ENCODE data around the gene MT2A.

The MT2A gene

DNA sequence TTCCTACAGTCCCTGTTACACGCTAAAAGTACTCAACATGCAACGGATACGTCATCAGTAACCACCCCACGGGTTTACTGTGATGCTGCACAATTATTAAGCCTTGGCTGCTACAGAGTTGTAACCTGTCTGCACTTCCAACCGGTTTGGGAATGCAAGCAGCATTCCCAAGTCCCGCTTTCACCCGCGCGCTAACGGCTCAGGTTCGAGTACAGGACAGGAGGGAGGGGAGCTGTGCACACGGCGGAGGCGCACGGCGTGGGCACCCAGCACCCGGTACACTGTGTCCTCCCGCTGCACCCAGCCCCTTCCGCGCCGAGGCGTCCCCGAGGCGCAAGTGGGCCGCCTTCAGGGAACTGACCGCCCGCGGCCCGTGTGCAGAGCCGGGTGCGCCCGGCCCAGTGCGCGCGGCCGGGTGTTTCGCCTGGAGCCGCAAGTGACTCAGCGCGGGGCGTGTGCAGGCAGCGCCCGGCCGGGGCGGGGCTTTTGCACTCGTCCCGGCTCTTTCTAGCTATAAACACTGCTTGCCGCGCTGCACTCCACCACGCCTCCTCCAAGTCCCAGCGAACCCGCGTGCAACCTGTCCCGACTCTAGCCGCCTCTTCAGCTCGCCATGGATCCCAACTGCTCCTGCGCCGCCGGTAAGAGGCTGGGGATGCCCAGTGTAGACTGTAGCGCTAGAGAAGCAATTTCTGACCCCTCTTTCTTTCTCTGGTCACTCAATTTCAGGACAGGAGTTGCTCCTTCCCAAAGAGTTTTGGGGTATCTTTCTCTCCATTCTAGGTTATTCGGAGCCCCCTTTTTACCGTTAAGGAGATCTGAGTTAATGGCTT, at the start of gene MT2A:
MT2A (plus strand) TSS at position 542 of the 833 bp plus-strand sequence; CDS start at position 614, 72 bp downstream.
- DNase-seq (ENCODE audit: low read depth in 2 of 2) = peak; percentile 98
- H3K4me3 ChIP-seq (replicated peaks in 1 of 2; ENCODE audit: low read depth in 2 of 2, low read length in 2 of 2) = peak within 1 kb of the TSS; percentile 62 to 64
- TF ChIP-seq, protein P1, sequence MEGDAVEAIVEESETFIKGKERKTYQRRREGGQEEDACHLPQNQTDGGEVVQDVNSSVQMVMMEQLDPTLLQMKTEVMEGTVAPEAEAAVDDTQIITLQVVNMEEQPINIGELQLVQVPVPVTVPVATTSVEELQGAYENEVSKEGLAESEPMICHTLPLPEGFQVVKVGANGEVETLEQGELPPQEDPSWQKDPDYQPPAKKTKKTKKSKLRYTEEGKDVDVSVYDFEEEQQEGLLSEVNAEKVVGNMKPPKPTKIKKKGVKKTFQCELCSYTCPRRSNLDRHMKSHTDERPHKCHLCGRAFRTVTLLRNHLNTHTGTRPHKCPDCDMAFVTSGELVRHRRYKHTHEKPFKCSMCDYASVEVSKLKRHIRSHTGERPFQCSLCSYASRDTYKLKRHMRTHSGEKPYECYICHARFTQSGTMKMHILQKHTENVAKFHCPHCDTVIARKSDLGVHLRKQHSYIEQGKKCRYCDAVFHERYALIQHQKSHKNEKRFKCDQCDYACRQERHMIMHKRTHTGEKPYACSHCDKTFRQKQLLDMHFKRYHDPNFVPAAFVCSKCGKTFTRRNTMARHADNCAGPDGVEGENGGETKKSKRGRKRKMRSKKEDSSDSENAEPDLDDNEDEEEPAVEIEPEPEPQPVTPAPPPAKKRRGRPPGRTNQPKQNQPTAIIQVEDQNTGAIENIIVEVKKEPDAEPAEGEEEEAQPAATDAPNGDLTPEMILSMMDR (IDR thresholded peaks at IDR 0.05; ENCODE audit: low read depth, low read length) = no peak

DNA sequence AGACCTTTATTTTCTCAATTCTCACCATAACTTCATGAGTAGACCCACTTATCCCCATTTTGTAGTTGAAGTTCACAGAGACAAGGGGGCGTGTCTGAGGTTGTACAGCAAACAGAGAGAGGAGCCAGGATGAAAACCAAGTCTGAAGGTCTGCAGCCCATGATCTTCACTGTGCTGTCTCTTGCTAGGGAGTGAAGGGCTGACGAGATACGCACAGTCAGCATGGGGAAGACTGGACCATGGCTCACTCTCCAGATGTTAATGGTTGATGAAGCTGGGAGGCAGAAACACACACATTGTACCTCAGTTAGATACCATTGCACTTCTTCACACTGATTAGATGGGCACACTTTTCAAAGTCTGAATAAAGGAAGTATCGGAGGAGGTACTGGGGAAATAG, 49.3 kb upstream of the MT2A start:
- DNase-seq (ENCODE audit: low read depth in 2 of 2) = no peak
- TF ChIP-seq, protein P1 (IDR thresholded peaks at IDR 0.05; ENCODE audit: low read depth, low read length) = no peak
- H3K4me3 ChIP-seq (replicated peaks in 1 of 2; ENCODE audit: low read depth in 2 of 2, low read length in 2 of 2) = no peak overlapping the region

DNA sequence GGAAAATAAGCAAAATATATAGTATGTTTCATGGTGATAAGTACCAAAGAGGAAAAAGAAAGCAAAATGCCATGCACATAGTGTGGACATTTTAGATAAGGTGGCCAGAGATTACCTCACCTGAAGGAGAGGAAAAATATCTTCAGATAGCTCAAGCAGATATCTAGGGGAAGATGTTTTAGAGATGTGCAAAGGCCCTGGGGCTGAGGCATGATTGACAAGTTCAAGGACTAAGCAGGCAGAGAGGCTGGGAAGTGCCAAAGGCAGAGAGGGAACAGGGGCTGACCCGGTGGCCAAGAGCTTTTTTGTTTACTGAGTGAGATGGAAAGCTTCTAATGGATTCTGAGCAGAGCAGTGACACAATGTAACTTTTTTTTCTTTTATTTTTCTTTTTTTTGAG, 47.9 kb upstream of the MT2A start:
- no peak for DNase-seq (ENCODE audit: low read depth in 2 of 2)
- TF ChIP-seq, protein P1 (IDR thresholded peaks at IDR 0.05; ENCODE audit: low read depth, low read length) = no peak

DNA sequence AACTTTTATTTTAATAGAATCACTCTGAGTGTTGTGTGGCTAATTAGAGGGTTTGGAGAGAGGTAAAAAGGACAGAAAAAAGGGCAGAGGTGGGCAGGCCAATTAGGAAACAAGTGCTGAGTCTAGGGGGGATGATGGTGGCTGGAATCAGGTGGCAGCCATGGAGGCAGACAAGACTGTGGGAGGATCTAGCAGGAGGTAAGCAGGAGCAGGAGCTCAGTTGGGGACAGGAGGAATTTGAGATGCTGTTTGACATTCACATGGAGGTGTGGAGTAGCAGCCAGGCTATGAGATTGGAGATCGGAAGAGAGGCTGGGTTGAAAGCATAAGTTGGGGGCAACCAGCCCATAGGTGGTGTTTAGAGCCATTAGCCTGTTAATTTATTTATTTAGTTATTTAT, 47.3 kb upstream of the MT2A start:
- H3K4me3 ChIP-seq (replicated peaks in 1 of 2; ENCODE audit: low read depth in 2 of 2, low read length in 2 of 2) = no peak overlapping the region
- DNase-seq (ENCODE audit: low read depth in 2 of 2) = no peak
- TF ChIP-seq, protein P1 (IDR thresholded peaks at IDR 0.05; ENCODE audit: low read depth, low read length) = no peak

More for the DNA sequence above, 47.9 kb upstream of the MT2A start:
- H3K4me3 ChIP-seq (replicated peaks in 1 of 2; ENCODE audit: low read depth in 2 of 2, low read length in 2 of 2) = no peak overlapping the region

DNA sequence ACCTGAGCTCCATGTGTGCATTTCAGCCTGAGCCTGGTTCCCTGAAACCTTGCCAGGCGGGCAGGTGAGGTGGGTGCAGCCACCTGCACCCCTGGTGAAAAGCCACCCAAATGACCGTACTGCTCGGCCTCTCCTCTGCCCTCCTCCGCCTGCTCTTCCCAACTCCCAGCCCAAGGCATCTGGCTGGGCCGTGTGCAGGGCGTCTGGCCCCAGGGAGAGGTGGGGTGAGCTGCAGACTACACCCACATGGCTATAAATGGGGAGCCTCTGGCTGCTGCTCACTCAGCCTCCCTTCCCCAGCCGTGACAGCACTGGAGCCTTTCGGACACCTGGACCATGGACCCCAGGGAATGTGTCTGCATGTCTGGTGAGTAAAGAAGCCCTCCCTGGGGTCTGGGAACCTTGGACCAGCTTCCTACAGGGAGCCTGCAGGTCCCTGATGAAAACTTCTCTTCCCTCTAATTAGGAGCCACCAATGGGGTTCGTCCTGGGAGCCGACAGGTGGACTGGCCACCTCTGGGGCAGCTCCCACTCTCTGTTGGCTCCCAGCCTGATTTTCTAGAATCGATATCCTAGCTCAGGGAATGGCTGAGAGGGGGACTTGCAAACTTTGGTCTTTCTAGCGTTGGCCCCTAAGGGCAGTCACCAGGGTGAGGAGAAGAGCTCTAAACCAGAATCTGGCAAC, 43.4 kb upstream of the MT2A start, which contains the start of gene MT4:
MT4 (plus strand) TSS at position 281 of the 685 bp plus-strand sequence; CDS start at position 337, 56 bp downstream.
- TF ChIP-seq, protein P1 (IDR thresholded peaks at IDR 0.05; ENCODE audit: low read depth, low read length) = no peak
- no peak within 1 kb of the TSS for H3K4me3 ChIP-seq (replicated peaks in 1 of 2; ENCODE audit: low read depth in 2 of 2, low read length in 2 of 2)
- no peak for DNase-seq (ENCODE audit: low read depth in 2 of 2)

DNA sequence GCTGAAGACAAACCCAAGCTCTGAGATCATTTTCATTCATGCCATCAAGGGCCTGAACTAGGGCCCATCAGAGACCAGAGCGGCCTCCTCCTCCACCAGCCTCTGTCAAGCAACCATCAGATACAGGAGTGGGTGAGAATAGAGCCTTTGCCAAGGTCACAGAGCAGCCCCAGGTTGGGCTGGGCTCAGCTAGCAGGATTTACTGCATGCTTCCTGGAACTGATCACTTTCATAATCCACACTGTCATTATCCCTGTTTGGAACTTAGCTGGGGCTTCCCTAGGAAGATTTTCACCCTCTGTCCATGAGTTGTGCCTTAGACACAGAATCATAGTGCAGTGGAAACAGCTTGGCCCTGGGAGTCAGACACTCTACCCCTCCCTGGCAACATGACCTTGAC, 38.4 kb upstream of the MT2A start:
- no peak overlapping the region for H3K4me3 ChIP-seq (replicated peaks in 1 of 2; ENCODE audit: low read depth in 2 of 2, low read length in 2 of 2)
- DNase-seq (ENCODE audit: low read depth in 2 of 2) = no peak
- TF ChIP-seq, protein P1 (IDR thresholded peaks at IDR 0.05; ENCODE audit: low read depth, low read length) = no peak

Measured in cardiac fibroblast (primary cell).